Subcutaneous abdominal adipose tissue (tissue), 5 donors: Measurements from ENCODE around the gene DBN1.

Experiments
- H3K27ac ChIP-seq: one replicate; pipeline ENCODE4 v1.7.0; 2013; ENCODE audit warnings: low read depth, mild to moderate bottlenecking, inconsistent platforms, low read length, moderate library complexity
- H3K27me3 ChIP-seq, 5 donors: one replicate each; pipeline ENCODE4 v1.7.0; 2013; ENCODE audit warnings: low read length in 5 of 5, inconsistent platforms in 1 of 5; ENCODE audit not compliant: control insufficient read depth in 5 of 5, insufficient read depth in 4 of 5
- H3K36me3 ChIP-seq, 5 donors: one replicate each; pipeline ENCODE4 v1.7.0; 2013; ENCODE audit warnings: low read length in 5 of 5; ENCODE audit not compliant: control insufficient read depth in 5 of 5, insufficient read depth in 5 of 5
- H3K4me1 ChIP-seq, 5 donors: one replicate each; pipeline ENCODE4 v1.7.0; 2013; ENCODE audit warnings: low read length in 5 of 5, mild to moderate bottlenecking in 3 of 5, moderate library complexity in 1 of 5; ENCODE audit not compliant: control insufficient read depth in 5 of 5, insufficient read depth in 5 of 5
- H3K4me3 ChIP-seq, 5 donors: one replicate each; pipeline ENCODE4 v1.7.0; 2013; ENCODE audit warnings: low read length in 5 of 5, low read depth in 1 of 5
- H3K9ac ChIP-seq, 5 donors: one replicate each; pipeline ENCODE4 v1.7.0; 2013; ENCODE audit warnings: low read length in 5 of 5, mild to moderate bottlenecking in 4 of 5, moderate library complexity in 3 of 5
- H3K9me3 ChIP-seq, 5 donors: one replicate each; pipeline ENCODE4 v1.7.0; 2013; ENCODE audit warnings: low read length in 5 of 5; ENCODE audit not compliant: control insufficient read depth in 5 of 5
- donor health status: healthy.
- donor health status: healthy.
- donor health status: healthy.
- donor health status: healthy.
- donor health status: healthy.

DBN1 gene

GRCh38 chr5:177430972-177431316, 42.5 kb downstream of the DBN1 start:
- H3K4me1 ChIP-seq: peaks cover 6 to 55% (median 37%) of the 10 kb centered on the region in 5 donors
- no peaks in the 10 kb centered on the region for H3K27me3 ChIP-seq
- peak overlapping the region in 1 of 5 donors; percentile 4 for H3K9ac ChIP-seq
- peaks cover 0 to 60% (median 49%) of the 10 kb centered on the region in 5 donors for H3K36me3 ChIP-seq
- H3K9me3 ChIP-seq: no peaks in the 10 kb centered on the region
- H3K4me3 ChIP-seq: no peak overlapping the region
- no peak overlapping the region for H3K27ac ChIP-seq

GRCh38 chr5:177430140-177430951, 43.1 kb downstream of the DBN1 start:
- H3K4me1 ChIP-seq: peaks cover 6 to 61% (median 41%) of the 10 kb centered on the region in 5 donors
- H3K27me3 ChIP-seq: no peaks in the 10 kb centered on the region
- no peak overlapping the region for H3K4me3 ChIP-seq
- peaks cover 0 to 54% (median 43%) of the 10 kb centered on the region in 5 donors for H3K36me3 ChIP-seq
- H3K9ac ChIP-seq: no peak overlapping the region
- no peaks in the 10 kb centered on the region for H3K9me3 ChIP-seq
- no peak overlapping the region for H3K27ac ChIP-seq

- peaks cover 6 to 65% (median 43%) of the 10 kb centered on the region in 5 donors for H3K4me1 ChIP-seq
- peaks cover 0 to 45% (median 34%) of the 10 kb centered on the region in 5 donors for H3K36me3 ChIP-seq
- H3K9ac ChIP-seq: peak overlapping the region in 1 of 5 donors; percentile 13
- no peaks in the 10 kb centered on the region for H3K9me3 ChIP-seq
- no peak overlapping the region for H3K4me3 ChIP-seq
- no peaks in the 10 kb centered on the region for H3K27me3 ChIP-seq
- H3K27ac ChIP-seq: no peak overlapping the region
Observed at GRCh38 chr5:177429248-177430040, 44.0 kb downstream of the DBN1 start.

GRCh38 chr5:177428574-177429217, 44.7 kb downstream of the DBN1 start:
- H3K27ac ChIP-seq: peak overlapping the region; percentile 41
- H3K27me3 ChIP-seq: no peaks in the 10 kb centered on the region
- H3K9ac ChIP-seq: peak overlapping the region in 3 of 5 donors; percentile 37 to 85 (median 48)
- H3K9me3 ChIP-seq: no peaks in the 10 kb centered on the region
- H3K4me1 ChIP-seq: peaks cover 6 to 65% (median 43%) of the 10 kb centered on the region in 5 donors
- no peak overlapping the region for H3K4me3 ChIP-seq
- H3K36me3 ChIP-seq: peaks cover 0 to 37% (median 27%) of the 10 kb centered on the region in 5 donors

GRCh38 chr5:177427919-177428573, 45.4 kb downstream of the DBN1 start:
- H3K4me3 ChIP-seq: peak overlapping the region; percentile 73 to 88 (median 79)
- H3K4me1 ChIP-seq: peaks cover 6 to 65% (median 43%) of the 10 kb centered on the region in 5 donors
- H3K36me3 ChIP-seq: peaks cover 0 to 31% (median 20%) of the 10 kb centered on the region in 5 donors
- peak overlapping the region in 4 of 5 donors; percentile 81 to 91 (median 88) for H3K9ac ChIP-seq
- H3K27ac ChIP-seq: no peak overlapping the region
- no peaks in the 10 kb centered on the region for H3K9me3 ChIP-seq
- H3K27me3 ChIP-seq: no peaks in the 10 kb centered on the region

- Histone ChIP-seq H3K9me3 (no peaks in the 10 kb centered on the region), H3K27ac (no peak overlapping the region), H3K36me3 (peaks cover 0 to 24% (median 13%) of the 10 kb centered on the region in 5 donors), H3K9ac (peak overlapping the region; percentile 71 to 91 (median 85)), H3K4me1 (peaks cover 6 to 63% (median 43%) of the 10 kb centered on the region in 5 donors), H3K4me3 (peak overlapping the region; percentile 73 to 88 (median 79)), H3K27me3 (no peaks in the 10 kb centered on the region)
Observed at GRCh38 chr5:177427211-177427822, 46.1 kb downstream of the DBN1 start.

GRCh38 chr5:177426566-177427210, 46.7 kb downstream of the DBN1 start, which contains the start of gene GRK6:
Gene GRK6 (plus strand): TSS chr5:177426676. CDS start chr5:177426846, 170 bp downstream.
- Histone ChIP-seq H3K9ac (peak within 1 kb of the TSS; percentile 71 to 91 (median 85)), H3K4me1 (peaks cover 6 to 59% (median 43%) of the 10 kb centered on the region in 5 donors), H3K27ac (peak within 1 kb of the TSS; percentile 91), H3K4me3 (peak within 1 kb of the TSS; percentile 76 to 88 (median 83)), H3K9me3 (no peaks in the 10 kb centered on the region), H3K36me3 (peaks cover 0 to 17% (median 7%) of the 10 kb centered on the region in 5 donors), H3K27me3 (no peaks in the 10 kb centered on the region)

GRCh38 chr5:177425801-177426565, 47.5 kb downstream of the DBN1 start:
- H3K4me3 ChIP-seq: peak overlapping the region; percentile 74 to 83 (median 78)
- peak overlapping the region; percentile 91 for H3K27ac ChIP-seq
- H3K9me3 ChIP-seq: no peaks in the 10 kb centered on the region
- peaks cover 0 to 10% (median 3%) of the 10 kb centered on the region in 5 donors for H3K36me3 ChIP-seq
- H3K9ac ChIP-seq: peak overlapping the region in 4 of 5 donors; percentile 68 to 91 (median 76)
- H3K4me1 ChIP-seq: peaks cover 6 to 52% (median 36%) of the 10 kb centered on the region in 5 donors
- no peaks in the 10 kb centered on the region for H3K27me3 ChIP-seq
